ENCODE measurements around the gene PNPLA8. TPM values are rescaled to one million over a fixed set of nuclear protein-coding genes. Genes with fewer than 3 reads are reported as not detected.

PNPLA8 gene
- total RNA-seq (2022; extraction: Qiagen RNA extraction): 13.7 to 20.1 TPM (median 16.5 TPM) in 5 replicates

GRCh38 chr7:108525985-108526767 is at the start of gene PNPLA8:
TSS of gene PNPLA8 (minus strand) at chr7:108526135. CDS start at chr7:108515491, 10,644 bp downstream.

DNA sequence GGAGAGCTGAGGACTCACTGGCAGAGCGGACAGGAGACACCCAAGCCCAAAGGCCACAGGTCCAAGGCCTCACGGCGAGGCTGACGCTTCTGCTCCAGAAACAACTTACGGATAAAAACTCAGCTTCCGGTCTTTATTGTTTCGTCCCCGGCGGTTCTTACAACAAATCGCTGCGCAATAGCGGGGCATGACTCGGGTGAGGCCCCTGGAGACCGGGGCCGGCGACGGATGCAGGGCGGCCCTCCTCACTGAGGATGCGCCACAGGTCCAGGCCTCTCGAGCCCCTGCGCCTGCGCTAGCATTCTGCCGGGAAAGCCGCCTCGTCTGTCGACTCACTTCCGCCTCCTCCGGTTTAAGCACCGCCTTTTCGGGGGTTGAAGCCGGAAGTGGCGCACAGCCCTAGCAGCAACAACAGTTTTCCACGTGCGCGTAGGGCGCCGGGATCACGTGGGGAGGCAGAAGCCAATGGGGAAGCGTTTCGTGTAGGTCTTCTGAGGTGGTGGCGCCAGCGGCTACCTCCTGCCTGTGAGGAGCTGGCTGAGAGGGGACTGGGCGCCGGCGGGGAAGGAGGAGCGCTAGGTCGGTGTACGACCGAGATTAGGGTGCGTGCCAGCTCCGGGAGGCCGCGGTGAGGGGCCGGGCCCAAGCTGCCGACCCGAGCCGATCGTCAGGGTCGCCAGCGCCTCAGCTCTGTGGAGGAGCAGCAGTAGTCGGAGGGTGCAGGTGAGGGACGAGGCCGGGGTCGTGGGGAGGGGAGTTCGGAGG is 43.6 kb upstream of the PNPLA8 start, which contains the start of the genes DNAJB9 and THAP5:
Gene DNAJB9 (plus strand): TSS at position 494 of the 765 bp plus-strand sequence. CDS start 1,853 bp downstream, outside the sequence.
Gene THAP5 (minus strand): TSS at position 326 of the 765 bp plus-strand sequence. CDS start 137 bp downstream, at position 189.

GRCh38 chr7:108455998-108456677 is 69.8 kb downstream of the PNPLA8 start, which contains the start of gene NRCAM:
TSS of gene NRCAM (minus strand) at chr7:108456436. CDS start at chr7:108240064, 216,372 bp downstream.

Other genes with a start within 250 kb of the PNPLA8 start
- gene NRCAM, start 69.7 kb downstream of the PNPLA8 start, total RNA-seq (2022; extraction: Qiagen RNA extraction): 82.7 to 120 TPM (median 103 TPM) in 5 replicates
- gene THAP5, start 43.6 kb upstream of the PNPLA8 start, total RNA-seq (2022; extraction: Qiagen RNA extraction): 10.6 to 18.7 TPM (median 13.4 TPM) in 5 replicates
- 8.0 to 12.5 TPM (median 8.9 TPM) in 5 replicates for gene DNAJB9, start 43.7 kb upstream of the PNPLA8 start, total RNA-seq (2022; extraction: Qiagen RNA extraction)

Data from A549 treated with AZD2906 at 1 μM for 4 hours (cell line).